ENCODE results near the gene LRRC56. TPM values are rescaled to one million over a fixed set of nuclear protein-coding genes. Genes with fewer than 3 reads are reported as not detected.

The LRRC56 gene
- total and polyA plus RNA-seq, 9 of the 15 experiments (the other 6 are each of a cell fraction or from before 2014, with no cell fraction given) = 0.03 to 4.5 (median 1.0) TPM; not detected in 1

DNA sequence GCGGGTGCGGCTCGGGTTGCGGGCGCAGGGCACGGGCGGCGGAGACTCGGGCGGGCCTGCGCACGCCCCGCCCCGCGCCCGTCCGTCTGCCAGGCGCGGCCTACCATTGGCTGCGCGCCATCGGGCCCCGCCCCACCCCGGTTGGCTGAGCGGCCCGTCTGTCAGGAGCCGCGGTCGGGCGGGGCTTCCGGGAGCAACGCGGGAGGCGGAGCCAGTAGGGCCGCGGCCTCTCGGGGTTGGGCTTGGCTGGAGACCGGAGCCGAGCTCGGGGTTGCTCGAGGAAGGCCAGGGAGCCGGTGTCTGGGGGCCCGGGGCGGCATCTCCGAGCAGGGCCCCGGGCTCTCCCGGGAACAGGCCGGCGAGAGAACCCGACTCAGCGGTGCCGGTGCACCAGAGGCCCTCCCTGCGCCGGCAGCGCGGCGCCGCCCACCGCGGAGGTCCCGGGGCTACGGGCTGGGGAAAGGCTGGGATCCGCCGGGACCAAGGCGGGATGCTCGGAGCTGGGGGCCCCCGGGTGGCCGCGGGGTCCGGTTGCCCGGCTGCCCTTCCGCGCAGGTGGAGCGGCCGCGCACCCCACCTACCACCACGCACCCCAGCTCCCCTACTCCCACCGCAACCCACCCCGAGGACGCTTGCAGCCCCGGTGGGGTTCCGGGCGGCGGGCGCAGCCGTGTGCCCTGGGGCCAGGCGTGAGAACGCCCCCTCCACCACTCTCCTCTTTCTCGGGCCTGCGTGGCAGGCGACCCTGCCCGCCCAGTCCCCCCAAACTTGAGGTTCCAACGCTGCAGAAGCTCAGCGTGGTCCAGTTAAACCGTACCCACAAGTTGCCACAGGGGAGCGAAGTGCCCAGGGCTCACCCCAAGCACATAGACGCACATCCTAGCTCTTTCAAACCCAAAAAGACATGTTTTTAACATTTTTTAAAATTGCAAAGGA lies 1.5 kb upstream of the LRRC56 start, which contains the start of gene HRAS (continued):
- TF ChIP-seq REST (IDR thresholded peaks at IDR 0.05; ENCODE audit: borderline replicate concordance) = no peak
- TF ChIP-seq REST (CRISPR knock-in tag; IDR thresholded peaks at IDR 0.05; ENCODE audit: low read depth) = peak; percentile 35; the same call in 1 of the 2 replicates
- TF ChIP-seq THAP12 (CRISPR knock-in tag; IDR thresholded peaks at IDR 0.05) = peak; percentile 76
- peak; percentile 46; the same call in 1 of the 2 replicates for TF ChIP-seq ATF7 (IDR thresholded peaks at IDR 0.05)
- TF ChIP-seq TEAD2 (tag; IDR thresholded peaks at IDR 0.05) = no peak
- no peak for TF ChIP-seq ATF2 (CRISPR knock-in tag; IDR thresholded peaks at IDR 0.05)
- TF ChIP-seq CCNT2 (IDR thresholded peaks at IDR 0.05; ENCODE audit: borderline replicate concordance, extremely low read depth, insufficient read length, low read depth, low read length) = peak; percentile 56
- TF ChIP-seq HDAC1 (IDR thresholded peaks at IDR 0.05) = peak in 1 of 2 experiments; percentile 49; a peak in 1 of 4 replicates
- TF ChIP-seq NFIX (CRISPR knock-in tag; IDR thresholded peaks at IDR 0.05; ENCODE audit: low read depth) = no peak
- no peak for TF ChIP-seq NCOR1 (IDR thresholded peaks at IDR 0.05)
- no peak for TF ChIP-seq KLF1 (tag; IDR thresholded peaks at IDR 0.05)
- no peak for TF ChIP-seq PRMT5 (CRISPR knock-in tag; IDR thresholded peaks at IDR 0.05)
- no peak for TF ChIP-seq ZZZ3 (IDR thresholded peaks at IDR 0.05)
